ENCODE data around the gene ADGRD2.
"Not testable (repeated sequence)": the region's sequence is repeated elsewhere in the genome, so short reads cannot be mapped to it uniquely, and the experiment has no call there.

Gene ADGRD2, protein sequence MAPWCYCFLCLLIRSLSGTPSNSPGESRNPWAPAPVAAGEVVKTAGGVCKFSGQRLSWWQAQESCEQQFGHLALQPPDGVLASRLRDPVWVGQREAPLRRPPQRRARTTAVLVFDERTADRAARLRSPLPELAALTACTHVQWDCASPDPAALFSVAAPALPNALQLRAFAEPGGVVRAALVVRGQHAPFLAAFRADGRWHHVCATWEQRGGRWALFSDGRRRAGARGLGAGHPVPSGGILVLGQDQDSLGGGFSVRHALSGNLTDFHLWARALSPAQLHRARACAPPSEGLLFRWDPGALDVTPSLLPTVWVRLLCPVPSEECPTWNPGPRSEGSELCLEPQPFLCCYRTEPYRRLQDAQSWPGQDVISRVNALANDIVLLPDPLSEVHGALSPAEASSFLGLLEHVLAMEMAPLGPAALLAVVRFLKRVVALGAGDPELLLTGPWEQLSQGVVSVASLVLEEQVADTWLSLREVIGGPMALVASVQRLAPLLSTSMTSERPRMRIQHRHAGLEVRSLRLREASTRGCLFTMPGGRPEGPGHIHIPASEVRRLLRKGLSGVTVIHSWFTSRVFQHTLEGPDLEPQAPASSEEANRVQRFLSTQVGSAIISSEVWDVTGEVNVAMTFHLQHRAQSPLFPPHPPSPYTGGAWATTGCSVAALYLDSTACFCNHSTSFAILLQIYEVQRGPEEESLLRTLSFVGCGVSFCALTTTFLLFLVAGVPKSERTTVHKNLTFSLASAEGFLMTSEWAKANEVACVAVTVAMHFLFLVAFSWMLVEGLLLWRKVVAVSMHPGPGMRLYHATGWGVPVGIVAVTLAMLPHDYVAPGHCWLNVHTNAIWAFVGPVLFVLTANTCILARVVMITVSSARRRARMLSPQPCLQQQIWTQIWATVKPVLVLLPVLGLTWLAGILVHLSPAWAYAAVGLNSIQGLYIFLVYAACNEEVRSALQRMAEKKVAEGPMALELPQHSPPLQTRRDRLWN

DNA sequence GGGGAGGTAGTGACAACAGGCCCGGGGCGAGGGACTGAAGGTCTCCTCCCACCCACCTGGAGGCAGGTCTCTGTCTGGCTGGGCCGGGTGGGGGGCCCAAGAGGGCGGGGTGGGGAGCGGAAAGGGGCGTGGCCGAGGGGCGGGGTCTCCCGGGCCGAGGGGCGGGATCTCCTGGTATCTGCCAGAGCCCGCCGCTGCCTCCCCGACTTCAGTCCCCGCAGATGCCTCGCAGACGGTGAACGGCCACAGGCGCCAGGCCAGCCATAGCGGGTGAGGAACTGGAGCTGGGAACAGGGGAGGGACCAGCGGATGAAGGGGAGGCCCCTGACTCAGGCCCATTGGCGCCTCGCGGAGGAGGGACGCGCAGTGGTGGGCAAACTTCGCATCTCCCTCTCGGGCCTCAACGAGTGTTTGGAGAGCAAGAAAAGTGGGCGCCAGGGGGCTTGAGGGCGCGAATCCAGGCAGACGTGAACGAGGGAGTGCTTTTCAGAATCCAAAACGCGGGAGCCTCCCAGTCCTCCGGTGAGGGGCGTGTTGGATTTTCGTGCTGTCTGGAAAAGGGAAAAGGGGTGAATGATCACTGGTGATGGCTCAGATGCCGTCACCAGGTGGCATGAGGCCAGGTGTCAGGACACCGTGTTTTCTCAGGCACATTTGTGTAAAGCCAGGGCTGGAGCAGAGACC is at the start of gene ADGRD2:
ADGRD2 (plus strand) TSS at position 211 of the 684 bp plus-strand sequence. CDS start 1,216 bp downstream, outside the sequence.
- DNase-seq, result peak; percentile 7

DNA sequence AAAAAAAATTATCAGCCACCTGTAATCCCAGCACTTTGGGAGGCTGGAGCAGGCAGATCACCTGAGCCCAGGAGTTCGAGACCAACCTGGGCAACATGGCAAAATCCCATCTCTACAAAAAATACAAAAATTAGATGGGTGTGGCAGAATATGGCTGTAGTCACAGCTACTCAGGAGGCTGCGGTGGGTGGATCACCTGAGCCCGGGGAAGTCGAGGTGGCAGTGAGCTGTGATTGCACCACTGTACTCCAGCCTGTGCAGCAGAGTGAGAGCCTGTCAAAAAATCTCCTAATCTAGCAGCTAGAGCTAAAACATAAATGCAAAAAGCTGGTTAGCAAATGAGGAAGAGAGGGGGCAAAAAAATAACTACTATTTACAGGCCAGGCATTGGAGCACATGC is 47.0 kb upstream of the ADGRD2 start:
- DNase-seq, result no peak

DNA sequence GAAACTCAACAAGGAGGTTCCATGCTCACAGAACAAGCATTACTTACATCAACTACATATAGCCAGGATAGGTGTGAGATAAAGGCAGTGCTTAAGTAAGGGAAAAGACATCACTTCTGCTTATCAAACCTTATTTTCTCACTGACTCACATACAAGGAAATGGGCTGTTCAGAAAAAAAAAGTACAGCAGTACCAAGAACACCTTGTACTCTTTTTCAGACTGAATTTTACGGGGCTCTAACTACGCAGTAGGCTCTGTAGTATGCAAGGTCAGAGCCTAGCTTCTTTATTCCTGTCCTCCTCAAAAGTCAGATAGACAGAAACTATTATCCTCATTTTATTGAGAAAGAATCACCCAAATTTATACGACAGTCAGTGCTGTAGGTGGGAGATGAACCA is 40.8 kb upstream of the ADGRD2 start:
- DNase-seq, result no peak

DNA sequence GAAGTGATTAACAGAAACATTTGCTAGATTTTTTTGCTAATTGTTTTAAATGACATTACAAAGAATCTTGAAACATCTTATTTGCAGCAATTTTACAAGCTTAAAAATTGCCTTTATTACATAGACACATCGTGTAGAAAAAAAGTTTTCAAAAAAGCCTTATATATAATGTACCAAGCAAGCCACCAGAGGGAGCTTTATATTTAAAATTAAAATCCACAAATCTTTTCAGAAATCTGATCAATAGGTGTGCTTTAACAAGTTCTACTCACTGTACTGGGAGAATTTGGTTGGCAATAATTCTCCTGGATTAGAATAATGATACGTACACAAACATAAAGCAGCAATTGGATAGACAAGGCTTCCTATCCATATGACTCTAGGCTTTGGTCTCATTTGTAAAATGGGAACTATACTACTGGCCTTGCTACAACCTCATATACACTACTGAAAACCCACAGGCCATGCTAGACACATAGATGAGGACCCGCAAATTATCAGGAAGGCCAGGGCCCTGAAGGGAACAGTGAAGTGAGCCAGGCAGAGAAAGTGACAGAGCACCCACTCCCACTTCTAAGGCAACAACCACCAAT is 39.8 kb upstream of the ADGRD2 start:
- no peak for DNase-seq

DNA sequence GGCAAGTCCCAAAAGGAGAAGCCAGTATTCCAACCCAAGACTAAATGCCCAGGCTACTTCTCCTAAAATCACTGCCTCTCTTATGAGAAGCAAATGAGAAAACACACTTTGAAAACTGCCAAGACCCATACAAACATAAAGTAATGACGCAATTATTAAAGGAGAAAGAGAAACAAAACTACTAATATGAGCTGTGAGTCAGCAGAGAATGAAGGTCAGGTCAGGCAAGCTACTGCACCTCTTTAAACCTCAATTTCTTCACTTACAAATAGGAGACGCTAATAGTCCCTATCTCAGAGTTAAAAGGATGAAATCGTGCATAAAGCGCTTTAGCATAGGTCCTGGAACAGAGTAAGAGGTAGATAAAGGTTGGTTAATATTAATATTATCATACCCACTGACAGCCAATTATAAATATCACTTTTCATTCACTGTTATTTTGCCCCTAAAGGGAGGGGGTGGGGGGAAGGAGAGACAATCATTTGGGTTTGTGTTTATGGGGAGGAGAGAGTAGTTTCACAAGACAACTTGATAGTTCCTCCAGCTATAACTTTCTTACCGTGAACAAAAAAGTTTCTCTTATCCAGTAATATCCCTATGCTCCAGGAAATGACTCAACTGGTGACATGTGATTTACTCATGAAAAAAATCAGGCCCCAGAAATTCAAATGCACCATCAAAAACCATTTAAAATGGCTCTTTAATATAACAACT is 38.6 kb upstream of the ADGRD2 start:
- no peak for DNase-seq

DNA sequence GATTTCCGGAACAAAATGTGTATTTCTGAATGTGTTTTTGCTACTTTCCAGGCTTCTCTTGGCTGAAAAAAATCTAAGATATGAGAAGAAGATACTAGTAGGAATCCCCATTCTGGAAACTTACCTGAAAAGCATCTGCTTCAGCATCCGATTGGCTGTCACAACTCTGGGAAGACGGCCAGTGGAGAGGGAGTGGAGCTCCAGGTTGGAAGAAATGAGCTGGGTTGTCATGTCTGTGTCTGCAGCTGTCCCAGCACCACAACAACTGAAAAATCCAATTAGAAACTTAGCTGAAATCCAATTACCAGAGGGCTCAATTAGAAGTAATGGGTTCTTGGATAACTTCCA is 38.0 kb upstream of the ADGRD2 start:
- no peak for DNase-seq

DNA sequence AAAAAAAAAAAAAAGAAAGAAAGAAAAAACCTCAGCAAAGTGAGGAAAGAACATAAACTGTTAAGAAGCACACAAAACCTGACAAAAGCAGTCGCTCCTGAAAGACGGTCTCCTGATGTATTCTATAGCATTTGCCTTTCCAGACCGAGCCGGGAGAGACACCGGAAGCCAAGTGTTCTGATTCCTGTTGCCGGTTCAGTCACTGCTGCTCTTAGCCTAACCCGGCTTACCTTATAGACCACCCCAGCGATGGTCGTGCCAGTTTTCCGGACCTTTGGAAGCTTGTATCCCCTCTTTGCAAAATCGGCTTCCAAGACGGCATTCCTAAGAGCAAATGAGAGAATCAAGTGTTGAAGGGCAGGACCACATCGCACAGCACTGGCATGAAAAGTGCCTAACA is 35.6 kb upstream of the ADGRD2 start:
- DNase-seq, result no peak

DNA sequence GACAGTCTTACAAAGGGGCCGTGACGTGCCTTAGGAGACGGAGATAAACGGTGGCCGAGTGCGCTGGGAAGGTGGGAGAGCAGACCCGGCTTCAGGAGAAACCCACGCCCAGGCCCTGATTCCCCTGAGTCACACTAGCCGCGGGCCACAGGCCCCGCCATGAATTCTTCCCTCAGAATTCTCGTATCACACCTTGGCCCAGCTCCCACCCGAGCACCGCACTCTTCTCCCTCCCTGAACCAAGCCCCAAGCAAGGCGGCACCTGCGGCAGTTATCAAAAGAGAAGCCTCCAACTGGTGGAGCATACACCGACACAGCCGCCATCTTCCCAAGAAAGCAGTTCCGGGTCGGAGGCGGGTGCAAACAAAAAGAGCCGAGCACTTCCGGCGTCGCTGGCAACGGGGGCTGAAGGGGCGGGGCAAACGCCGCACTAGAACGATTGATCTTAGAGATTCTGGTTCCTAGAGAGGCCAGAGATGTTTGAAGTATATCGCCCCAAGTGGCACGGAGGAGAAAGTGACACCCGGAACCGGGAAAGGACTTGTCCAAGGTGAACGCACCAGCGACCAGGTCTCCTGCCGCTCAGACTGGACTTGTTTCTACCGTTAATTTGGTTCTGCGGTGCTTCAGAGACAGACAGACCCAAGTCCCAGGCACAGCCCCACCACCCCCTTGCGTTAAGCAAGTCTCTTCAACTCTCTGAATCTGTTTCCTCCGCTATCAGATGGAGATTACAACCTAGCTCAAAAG is 35.0 kb upstream of the ADGRD2 start, which contains the start of gene PSMB7:
PSMB7 (minus strand) TSS at position 341 of the 750 bp plus-strand sequence; CDS start at position 324, 17 bp downstream.
- DNase-seq, result peak; percentile 96

DNA sequence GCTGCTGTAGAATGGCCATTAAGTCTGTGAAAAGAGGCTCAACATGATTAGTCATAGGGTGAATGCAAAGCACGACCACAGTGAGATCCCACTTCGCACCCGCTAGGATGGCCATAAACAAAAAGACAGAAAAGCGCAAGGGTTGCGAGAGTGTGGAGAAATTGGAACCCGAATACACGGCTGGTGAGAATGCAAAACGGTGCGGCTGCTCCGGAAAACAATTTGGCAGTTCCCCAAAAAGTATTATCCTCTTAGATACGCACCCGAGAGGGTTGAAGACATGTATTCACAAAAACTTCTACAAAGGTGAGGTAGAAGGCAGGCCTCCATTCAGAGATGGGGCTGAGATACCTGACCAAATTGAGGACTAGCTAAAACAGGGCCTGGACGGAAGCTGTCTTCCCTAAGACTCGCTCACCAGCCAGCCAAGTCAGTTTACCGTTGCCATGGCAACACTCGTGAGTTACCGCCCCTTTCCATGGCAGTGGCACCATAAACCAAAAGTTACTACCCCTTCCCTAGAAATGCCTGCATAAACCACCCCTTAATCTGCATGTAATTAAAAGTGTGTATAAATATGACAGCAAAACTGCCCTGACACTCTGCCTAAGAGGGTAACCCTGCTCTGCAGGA is 34.3 kb upstream of the ADGRD2 start:
- no peak for DNase-seq

DNA sequence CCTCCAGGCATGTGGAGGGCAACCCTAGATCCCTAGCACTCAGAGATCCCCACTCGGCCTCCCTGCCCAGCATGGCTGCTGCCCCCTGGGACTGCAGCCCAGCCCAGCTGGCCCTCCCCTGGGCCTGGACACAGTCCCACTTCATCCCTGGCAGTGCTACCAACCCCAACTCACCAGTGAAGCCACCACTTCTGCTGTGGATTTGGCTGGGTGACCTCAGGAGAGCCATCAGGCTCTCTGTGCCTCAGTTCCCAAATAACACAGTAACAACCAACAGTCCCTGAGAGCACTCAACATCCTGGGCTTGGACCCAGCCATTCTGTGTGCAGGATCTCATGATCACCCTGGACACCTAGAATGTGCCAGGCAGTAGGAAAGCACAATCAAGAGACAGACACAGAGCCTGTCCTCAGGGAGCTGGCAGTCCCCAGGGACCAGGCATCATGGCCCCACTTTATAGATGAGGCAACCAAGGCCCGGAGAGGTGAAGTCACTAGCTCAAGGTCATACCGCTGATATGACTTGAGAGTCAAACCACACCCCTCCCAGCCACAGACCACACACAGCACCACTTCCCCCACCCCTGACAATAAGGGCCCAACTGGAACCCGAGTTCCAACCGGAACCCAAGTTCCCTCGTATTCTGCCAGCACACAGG is 30.3 kb upstream of the ADGRD2 start:
- no peak for DNase-seq

DNA sequence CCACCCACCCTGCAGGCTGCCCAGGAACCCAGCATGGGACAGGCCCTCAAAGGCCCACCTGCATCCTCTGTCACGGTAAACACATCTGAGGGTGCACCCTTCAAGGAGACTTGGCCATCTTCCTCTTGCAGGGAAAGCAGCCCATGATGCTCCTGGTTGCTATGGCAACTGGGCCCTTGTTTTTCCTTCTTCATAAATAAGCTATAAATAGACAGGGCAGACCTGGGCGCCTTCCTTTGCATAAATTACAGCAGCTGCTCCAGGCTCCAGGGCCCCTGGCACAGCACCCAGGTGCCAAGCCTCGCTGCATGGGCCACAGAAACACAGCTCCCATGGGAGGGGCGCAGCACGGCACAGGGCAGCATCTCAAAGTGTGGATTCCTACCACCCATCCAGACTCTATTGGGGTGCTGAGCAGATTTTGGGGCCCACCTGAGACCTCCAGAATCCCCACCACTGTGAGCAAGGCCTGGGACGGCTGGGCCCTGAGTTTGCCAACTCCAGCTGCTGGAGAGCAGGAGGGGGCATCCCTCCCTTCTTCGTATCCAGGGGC is 29.2 kb upstream of the ADGRD2 start:
- DNase-seq, result no peak

DNA sequence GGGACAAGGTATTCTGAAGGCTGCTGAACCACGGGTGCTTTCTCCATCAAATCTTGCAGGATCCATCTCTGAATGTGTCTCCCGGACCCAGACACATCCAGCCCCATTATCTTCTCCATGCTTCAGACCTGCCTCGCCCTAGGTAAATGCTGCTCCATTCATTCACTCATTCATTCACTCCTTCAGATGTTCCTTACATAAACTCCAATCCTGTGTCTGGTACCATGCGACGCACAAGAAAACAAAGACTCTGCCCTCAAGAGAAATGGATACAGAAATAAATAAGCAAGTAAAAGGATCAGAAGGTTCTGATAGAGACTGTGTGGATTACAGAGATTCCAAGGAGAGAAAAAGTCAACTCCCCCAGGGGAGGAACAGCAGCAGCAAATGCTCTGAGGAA is 27.1 kb upstream of the ADGRD2 start:
- DNase-seq, result no peak

DNA sequence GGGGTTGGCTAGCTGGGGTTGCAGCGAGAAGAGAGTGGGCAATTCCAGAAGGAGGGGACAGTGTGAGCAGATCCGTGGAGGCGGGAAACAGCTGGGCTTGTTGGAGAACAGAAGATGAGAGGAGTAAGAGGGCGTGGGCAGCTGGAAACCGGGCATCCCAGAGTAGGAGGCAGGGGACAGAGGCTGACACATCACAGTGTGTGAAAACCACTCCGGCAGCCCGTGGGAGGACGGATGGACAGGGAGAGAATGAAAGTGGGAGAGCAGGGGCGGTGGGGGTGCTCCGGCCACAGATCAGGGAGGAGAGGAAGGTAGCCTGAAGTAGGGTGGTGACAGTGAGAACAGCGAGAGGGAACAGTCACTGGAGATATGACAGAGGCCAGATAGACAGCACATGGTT is 26.7 kb upstream of the ADGRD2 start:
- DNase-seq, result no peak

DNA sequence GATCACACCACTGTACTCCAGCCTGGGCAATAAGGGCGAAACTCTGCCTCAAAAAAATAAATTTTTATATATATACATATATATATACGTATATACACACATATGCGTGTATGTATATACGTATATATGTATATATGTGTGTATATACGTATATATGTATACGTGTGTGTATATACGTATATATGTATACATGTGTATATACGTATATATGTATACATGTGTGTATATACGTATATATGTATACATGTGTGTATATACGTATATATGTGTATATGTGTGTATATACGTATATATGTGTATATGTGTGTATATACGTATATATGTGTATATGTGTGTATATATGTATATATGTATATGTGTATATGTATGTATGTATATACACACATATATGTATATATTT is 24.5 kb upstream of the ADGRD2 start:
- not testable (repeated sequence) for DNase-seq

DNA sequence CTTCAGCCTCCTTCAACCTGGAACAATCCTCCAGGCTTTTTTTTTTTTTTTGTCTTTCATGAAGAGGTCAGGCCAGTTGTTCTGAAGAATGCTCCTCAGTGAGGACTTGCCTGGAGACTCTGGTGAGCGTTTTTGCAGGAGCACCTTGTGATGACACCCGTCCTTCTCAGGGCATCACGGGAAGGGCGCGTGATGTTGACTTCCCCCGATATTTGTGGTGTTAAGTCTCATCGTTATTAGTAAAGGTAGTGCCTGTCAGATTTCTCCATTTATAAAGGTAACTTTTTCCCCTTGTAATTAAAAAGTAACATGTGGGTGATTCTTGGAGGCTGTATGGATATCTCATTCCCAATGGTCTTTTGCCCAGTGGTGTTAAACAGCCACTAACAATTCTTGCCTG is 23.9 kb upstream of the ADGRD2 start:
- no peak for DNase-seq

DNA sequence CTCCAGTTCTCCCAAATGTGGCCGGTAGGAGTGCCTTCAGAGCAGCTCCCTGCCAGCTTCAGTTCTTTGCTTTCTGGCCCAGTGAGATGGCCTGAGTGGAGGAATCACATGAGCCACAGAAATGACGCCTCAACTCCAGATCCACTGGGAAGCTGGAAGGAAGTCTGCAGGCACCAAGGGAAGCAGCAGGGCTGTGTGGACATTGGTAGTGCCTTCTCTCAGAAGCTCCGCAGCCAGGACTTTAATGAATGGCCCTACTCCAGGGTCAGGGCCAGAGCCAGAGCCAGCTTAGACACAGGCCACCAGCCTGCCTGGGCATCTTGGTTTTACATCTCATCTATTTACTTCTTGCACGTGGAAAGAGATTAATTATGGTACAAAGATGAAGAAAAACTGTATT is 23.0 kb upstream of the ADGRD2 start:
- no peak for DNase-seq

DNA sequence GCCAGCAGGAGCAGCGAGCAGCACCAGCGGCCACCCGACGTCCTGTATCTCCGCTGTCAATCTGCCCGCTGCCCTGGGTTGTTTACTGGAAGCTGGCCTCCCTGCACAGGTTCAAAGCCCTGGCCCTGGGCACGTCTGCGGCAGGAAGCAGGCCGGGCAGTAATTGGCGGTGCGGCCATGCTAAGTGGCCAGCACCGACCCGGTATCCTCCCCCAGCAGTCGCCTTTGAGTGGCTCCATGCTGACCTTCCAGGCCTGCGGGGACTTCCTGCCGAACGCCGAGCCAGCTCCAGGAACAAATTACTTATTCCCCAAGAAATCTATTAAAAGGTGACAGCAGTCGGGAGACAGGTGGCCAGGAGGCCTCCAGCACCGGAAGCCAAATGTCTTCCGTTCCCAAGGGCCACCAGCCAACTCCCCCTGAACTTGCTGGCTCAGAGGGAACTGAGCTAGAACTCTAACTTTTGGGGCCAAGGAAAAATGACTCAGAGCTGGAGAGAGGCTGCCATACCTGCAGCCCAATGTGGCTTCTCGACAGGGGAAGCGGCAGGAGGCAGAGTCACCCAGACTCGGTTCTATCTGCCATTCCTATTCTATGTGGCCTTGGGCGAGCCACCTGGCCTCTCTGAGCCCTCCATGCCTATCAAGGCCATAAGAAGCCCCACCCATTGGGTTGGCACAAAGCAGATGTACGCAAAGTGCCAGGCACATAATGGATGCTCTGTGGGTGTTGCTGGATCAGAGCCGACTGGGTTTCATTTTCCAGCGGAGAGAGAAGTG is 21.3 kb upstream of the ADGRD2 start:
- DNase-seq, result no peak

DNA sequence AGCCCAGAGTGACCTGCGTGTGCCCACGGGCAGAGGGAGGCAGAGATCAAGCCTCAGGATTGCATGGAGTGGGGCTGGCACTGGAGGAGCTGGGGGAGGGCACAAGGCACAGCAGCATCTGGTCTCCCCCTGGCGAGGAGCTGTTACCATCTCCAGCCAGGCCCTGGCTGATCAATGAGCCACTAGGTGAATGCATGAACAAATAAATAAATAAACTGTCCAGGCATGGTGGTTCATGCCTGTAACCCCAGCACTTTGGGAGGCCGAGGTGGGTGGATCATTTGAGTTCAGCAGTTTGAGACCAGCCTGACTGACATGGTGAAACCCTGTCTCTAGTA is 20.8 kb upstream of the ADGRD2 start:
- DNase-seq, result no peak

DNA sequence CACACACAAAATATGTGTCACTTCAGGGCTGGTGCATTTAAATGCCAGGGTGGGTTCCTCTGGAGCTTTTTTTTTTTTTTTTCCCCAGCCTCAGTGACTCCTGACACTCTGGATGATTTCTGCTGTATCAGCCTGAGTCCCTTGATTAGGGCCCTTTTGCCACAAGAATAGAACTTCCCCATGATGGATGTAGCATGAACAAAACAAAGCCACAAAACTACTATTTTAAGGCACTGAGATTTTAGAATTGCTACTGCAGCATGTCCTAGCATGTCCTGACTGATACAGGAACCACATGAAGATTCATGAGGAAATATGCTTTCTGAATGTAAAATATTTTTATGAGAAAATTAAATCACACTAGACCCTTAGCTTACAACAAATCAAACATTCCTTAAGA is 13.9 kb upstream of the ADGRD2 start:
- DNase-seq, result no peak

All from NCI-H748 treated with DMSO at 0.1 percent for 48 hours (cell line).